Neural progenitor cell (in vitro differentiated cells): ENCODE measurements around the gene OR2H2. TPM values are rescaled to one million over a fixed set of nuclear protein-coding genes. Genes with fewer than 3 reads are reported as not detected.

Experiments used
- DNase-seq: peaks from one replicate; pipeline ENCODE4 v3.0.0-alpha.2; 2016; ENCODE audit warnings: low spot score
- H2AFZ ChIP-seq: fragments of 200-600 bp; sonication (generic); replicated peaks from 2 replicates; pipeline ENCODE4 v1.6.1; 2016; ENCODE audit warnings: antibody characterized with exemption
- H3F3A ChIP-seq: fragments of 200-600 bp; sonication (generic); 2 replicates; pipeline ENCODE4 v1.6.1; 2016; ENCODE audit warnings: antibody characterized with exemption, low read depth
- H3K27ac ChIP-seq: fragments of 200-600 bp; sonication (generic); 2 replicates; pipeline ENCODE4 v1.5.1; 2016; ENCODE audit warnings: mild to moderate bottlenecking
- H3K27me3 ChIP-seq: fragments of 200-600 bp; sonication (generic); 2 replicates; pipeline ENCODE4 v1.6.1; 2016; ENCODE audit warnings: mild to moderate bottlenecking, moderate library complexity
- H3K36me3 ChIP-seq: fragments of 200-600 bp; sonication (generic); 2 replicates; pipeline ENCODE4 v1.5.1; 2016
- H3K4me1 ChIP-seq: fragments of 200-600 bp; sonication (generic); 2 replicates; pipeline ENCODE4 v1.6.1; 2016; ENCODE audit warnings: mixed run types
- H3K4me2 ChIP-seq: fragments of 200-600 bp; sonication (generic); 2 replicates; pipeline ENCODE4 v1.6.1; 2016
- H3K4me3 ChIP-seq: fragments of 200-600 bp; sonication (generic); 2 replicates; pipeline ENCODE4 v1.5.1; 2016
- H3K79me2 ChIP-seq: fragments of 200-600 bp; sonication (generic); 2 replicates; pipeline ENCODE4 v1.6.1; 2016; ENCODE audit warnings: low read depth
- H3K9ac ChIP-seq: fragments of 200-600 bp; sonication (generic); 2 replicates; pipeline ENCODE4 v1.6.1; 2016
- H3K9me3 ChIP-seq: fragments of 200-600 bp; sonication (generic); 2 replicates; pipeline ENCODE4 v1.5.1; 2016; ENCODE audit warnings: low read depth
- H4K20me1 ChIP-seq: fragments of 200-600 bp; sonication (generic); 2 replicates; pipeline ENCODE4 v1.6.1; 2016; ENCODE audit warnings: low read depth
- H3K27ac Mint-ChIP-seq: 3 replicates; pipeline ENCODE4 v1.8.0; 2021; ENCODE audit warnings: mixed read lengths
- H3K27me3 Mint-ChIP-seq: 2 replicates; pipeline ENCODE4 v1.8.0; 2022; ENCODE audit warnings: low read depth, mild to moderate bottlenecking, inconsistent platforms, moderate library complexity, mixed read lengths; ENCODE audit not compliant: insufficient read depth
- H3K36me3 Mint-ChIP-seq: 3 replicates; pipeline ENCODE4 v1.8.0; 2021; ENCODE audit warnings: mixed read lengths
- H3K4me1 Mint-ChIP-seq: 3 replicates; pipeline ENCODE4 v1.8.0; 2021; ENCODE audit warnings: mixed read lengths
- H3K4me3 Mint-ChIP-seq: 3 replicates; pipeline ENCODE4 v1.8.0; 2021; ENCODE audit warnings: mild to moderate bottlenecking, moderate library complexity, mixed read lengths
- H3K9me3 Mint-ChIP-seq: 3 replicates; pipeline ENCODE4 v1.8.0; 2020; ENCODE audit warnings: mixed read lengths
- CTCF ChIP-seq: fragments of 200-600 bp; sonication (generic); IDR thresholded peaks from 2 replicates; pipeline ENCODE4 v1.5.1; 2017; ENCODE audit warnings: antibody characterized with exemption, mild to moderate bottlenecking
- EZH2 ChIP-seq: fragments of 200-600 bp; sonication (generic); IDR thresholded peaks from 2 replicates; pipeline ENCODE4 v1.6.1; 2017; ENCODE audit warnings: antibody characterized with exemption, mild to moderate bottlenecking, moderate library complexity
- EZH2phosphoT487 ChIP-seq: fragments of 200-600 bp; sonication (generic); IDR thresholded peaks from 2 replicates; pipeline ENCODE4 v1.6.1; 2017; ENCODE audit warnings: antibody characterized with exemption
- total RNA-seq: library from RNA; depleted of rRNA; stranded (reverse); fragments of >200 nt; gene quantifications from 2 replicates; pipeline ENCODE4 v1.2.3, GENCODE V29; 2015; ENCODE audit warnings: low replicate concordance

OR2H2 gene
- total RNA-seq, 1 donor from 2014 or later = not detected

DNA sequence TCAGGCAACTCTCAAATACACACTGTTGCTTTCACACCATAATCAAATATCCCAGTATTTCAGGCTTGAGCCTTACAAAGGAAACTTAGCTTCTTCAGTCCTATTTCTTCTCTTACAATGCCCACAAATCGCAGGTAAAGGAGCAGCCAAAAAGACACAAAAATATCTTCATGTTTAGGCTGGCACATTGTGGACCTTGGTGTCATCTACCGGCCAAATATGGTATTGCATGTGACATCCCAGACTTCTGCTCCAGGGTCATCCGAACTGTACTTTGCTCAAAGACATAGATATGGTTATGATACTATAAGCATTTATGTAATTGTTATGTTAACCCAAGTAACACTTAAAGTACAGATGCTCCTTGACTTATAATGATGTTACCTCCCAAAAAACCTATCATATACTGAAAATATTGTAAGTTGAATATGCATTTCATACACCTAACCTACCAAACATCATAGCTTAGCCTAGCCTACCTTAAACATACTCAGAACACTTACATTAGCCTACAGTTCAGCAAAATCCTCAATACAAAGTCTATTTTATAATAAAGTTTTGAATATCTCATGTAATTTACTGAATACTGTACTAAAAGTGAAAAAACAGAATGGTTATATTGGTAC, 4.6 kb downstream of the OR2H2 start:
- Histone ChIP-seq H3K4me1 (no peaks in the 10 kb centered on the region), H3K27ac (no peak overlapping the region), H2AFZ (no peak overlapping the region), H3K79me2 (no peaks in the 10 kb centered on the region), H3F3A (no peaks in the 10 kb centered on the region), H4K20me1 (no peaks in the 10 kb centered on the region), H3K4me3 (no peak overlapping the region), H3K36me3 (no peaks in the 10 kb centered on the region), H3K9me3 (no peaks in the 10 kb centered on the region), H3K4me2 (no peak overlapping the region), H3K9ac (no peak overlapping the region), H3K27me3 (no peaks in the 10 kb centered on the region)
- H3K27me3 Mint-ChIP-seq = no peaks in the 10 kb centered on the region
- H3K27ac Mint-ChIP-seq = no peak overlapping the region
- DNase-seq = peak; percentile 52
- peaks cover 2% of the 10 kb centered on the region for H3K36me3 Mint-ChIP-seq
- TF ChIP-seq CTCF = peak; percentile 96
- no peak for TF ChIP-seq EZH2phosphoT487
- no peaks in the 10 kb centered on the region for H3K9me3 Mint-ChIP-seq
- H3K4me1 Mint-ChIP-seq = peaks cover 4% of the 10 kb centered on the region
- H3K4me3 Mint-ChIP-seq = no peak overlapping the region

DNA sequence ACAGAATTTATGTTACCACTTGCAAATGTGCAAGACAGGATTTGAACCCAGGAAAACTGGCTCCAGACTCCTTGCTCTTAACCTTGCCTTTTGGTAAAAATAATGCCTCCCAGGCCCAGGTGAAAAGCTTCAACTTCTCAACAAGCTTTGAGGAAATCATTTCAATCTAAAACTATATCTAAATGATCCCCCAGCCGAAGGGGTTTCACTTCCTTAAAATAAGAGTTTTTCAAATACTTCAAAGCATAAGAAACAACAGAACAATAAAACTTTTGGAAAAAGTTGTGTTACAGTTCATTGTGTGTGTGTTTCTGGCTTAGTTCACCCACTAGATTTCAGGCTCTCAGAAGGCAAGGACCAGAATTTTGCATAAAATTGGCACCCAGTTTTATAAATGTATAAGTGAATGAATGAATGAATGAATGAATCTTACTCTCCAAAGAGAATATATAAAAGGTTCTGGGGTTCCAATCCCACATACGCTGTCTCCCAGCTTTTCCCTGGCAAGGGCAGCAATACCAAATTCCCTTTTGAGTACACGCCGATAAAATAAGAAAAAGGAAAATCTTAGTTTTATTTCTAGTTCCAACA, 5.4 kb downstream of the OR2H2 start:
- Mint-ChIP-seq H3K27ac (no peak overlapping the region), H3K4me1 (peaks cover 4% of the 10 kb centered on the region), H3K4me3 (no peak overlapping the region), H3K36me3 (peaks cover 2% of the 10 kb centered on the region), H3K9me3 (no peaks in the 10 kb centered on the region), H3K27me3 (no peaks in the 10 kb centered on the region)
- Histone ChIP-seq H3F3A (no peaks in the 10 kb centered on the region), H3K4me2 (no peak overlapping the region), H3K9ac (no peak overlapping the region), H3K9me3 (no peaks in the 10 kb centered on the region), H3K79me2 (no peaks in the 10 kb centered on the region), H2AFZ (no peak overlapping the region), H3K27ac (no peak overlapping the region), H3K4me3 (no peak overlapping the region), H3K36me3 (no peaks in the 10 kb centered on the region), H4K20me1 (no peaks in the 10 kb centered on the region), H3K27me3 (no peaks in the 10 kb centered on the region), H3K4me1 (no peaks in the 10 kb centered on the region)
- no peak for TF ChIP-seq EZH2phosphoT487
- no peak for TF ChIP-seq CTCF
- TF ChIP-seq EZH2 = no peak
- no peak for DNase-seq

- no peaks in the 10 kb centered on the region for H3K27me3 Mint-ChIP-seq
- no peak overlapping the region for H3K4me3 Mint-ChIP-seq
- no peak for DNase-seq
- H3K9ac ChIP-seq = no peak overlapping the region
- H3K9me3 ChIP-seq = no peaks in the 10 kb centered on the region
- H3K27ac Mint-ChIP-seq = no peak overlapping the region
- TF ChIP-seq EZH2phosphoT487 (no peak), CTCF (no peak), EZH2 (no peak)
- H4K20me1 ChIP-seq = no peaks in the 10 kb centered on the region
- no peak overlapping the region for H3K27ac ChIP-seq
- no peaks in the 10 kb centered on the region for H3K9me3 Mint-ChIP-seq
- peaks cover 2% of the 10 kb centered on the region for H3K36me3 Mint-ChIP-seq
- no peaks in the 10 kb centered on the region for H3F3A ChIP-seq
- H3K27me3 ChIP-seq = no peaks in the 10 kb centered on the region
- no peaks in the 10 kb centered on the region for H3K79me2 ChIP-seq
- peaks cover 4% of the 10 kb centered on the region for H3K4me1 Mint-ChIP-seq
- H3K4me2 ChIP-seq = no peak overlapping the region
- no peaks in the 10 kb centered on the region for H3K4me1 ChIP-seq
- H3K36me3 ChIP-seq = no peaks in the 10 kb centered on the region
- H2AFZ ChIP-seq = no peak overlapping the region
- no peak overlapping the region for H3K4me3 ChIP-seq
These were observed 6.8 kb downstream of the OR2H2 start for GRCh38 chr6:29591677-29592076.
